Inferior parietal cortex (tissue), 1 donor: ENCODE measurements around the gene LYZ.
A peak's percentile ranks its signal among the peaks of the same experiment; 100 is the strongest.

Experiments used
- DNase-seq: peaks from one replicate; pipeline ENCODE4 v3.0.0-alpha.2; 2016; ENCODE audit errors: extremely low spot score

Gene LYZ

GRCh38 chr12:69386921-69387320, 38.7 kb downstream of the LYZ start:
- DNase-seq = no peak

- peak; percentile 61 for DNase-seq
Observed at GRCh38 chr12:69388371-69388770, 40.2 kb downstream of the LYZ start.

GRCh38 chr12:69389831-69390230, 41.6 kb downstream of the LYZ start:
- DNase-seq = no peak

- DNase-seq = no peak
Observed at GRCh38 chr12:69392179-69392928, 44.2 kb downstream of the LYZ start.

- DNase-seq = no peak
Observed at GRCh38 chr12:69396041-69396440, 47.9 kb downstream of the LYZ start.

- no peak for DNase-seq
Observed at GRCh38 chr12:69396963-69397362, 48.8 kb downstream of the LYZ start.

GRCh38 chr12:69397978-69398377, 49.8 kb downstream of the LYZ start:
- no peak for DNase-seq

- DNase-seq = no peak
Observed at GRCh38 chr12:69401940-69402339, 53.8 kb downstream of the LYZ start.
